Trophoblast cell (in vitro differentiated cells and primary cell): ENCODE results near the gene P2RX7.

Experiments
- DNase-seq, 2 donors: peaks; one replicate each; pipeline ENCODE4 v3.0.0-alpha.2; 2016
- H2AFZ ChIP-seq: 2 replicates; pipeline ENCODE4 v1.6.1; 2013; ENCODE audit warnings: low read length, moderate library complexity, mild to moderate bottlenecking; ENCODE audit not compliant: insufficient read depth, poor library complexity
- H2AK5ac ChIP-seq: 2 replicates; pipeline ENCODE4 v1.6.1; 2013; ENCODE audit warnings: mild to moderate bottlenecking, low read length
- H2BK120ac ChIP-seq: 2 replicates; pipeline ENCODE4 v1.6.1; 2013; ENCODE audit warnings: low read length, mild to moderate bottlenecking, moderate library complexity; ENCODE audit not compliant: insufficient read depth, poor library complexity
- H2BK12ac ChIP-seq: 2 replicates; pipeline ENCODE4 v1.6.1; 2013; ENCODE audit warnings: mild to moderate bottlenecking, low read length, moderate library complexity
- H2BK5ac ChIP-seq: 2 replicates; pipeline ENCODE4 v1.6.1; 2013; ENCODE audit warnings: low read length, low read depth, moderate library complexity, mild to moderate bottlenecking; ENCODE audit not compliant: poor library complexity
- H3K14ac ChIP-seq: 2 replicates; pipeline ENCODE4 v1.6.1; 2013; ENCODE audit warnings: mild to moderate bottlenecking, low read length
- H3K18ac ChIP-seq: 2 replicates; pipeline ENCODE4 v1.6.1; 2013; ENCODE audit warnings: mild to moderate bottlenecking, low read length
- H3K23ac ChIP-seq: 2 replicates; pipeline ENCODE4 v1.6.1; 2013; ENCODE audit warnings: low read length
- H3K27ac ChIP-seq: 2 replicates; pipeline ENCODE4 v1.5.1; 2013; ENCODE audit warnings: low read depth, mild to moderate bottlenecking, inconsistent platforms, low read length, moderate library complexity
- H3K27me3 ChIP-seq: 2 replicates; pipeline ENCODE4 v1.6.1; 2013; ENCODE audit warnings: inconsistent platforms, mild to moderate bottlenecking, low read length, moderate library complexity; ENCODE audit not compliant: insufficient read depth
- H3K36me3 ChIP-seq, 2 experiments: 1 replicate in 1 of 2; 2 replicates in 1 of 2; pipeline ENCODE4 v1.6.1; 2013; ENCODE audit warnings: low read length in 2 of 2, mild to moderate bottlenecking in 2 of 2, moderate library complexity in 1 of 2; ENCODE audit not compliant: insufficient read depth in 2 of 2, control insufficient read depth in 1 of 2
- H3K4ac ChIP-seq: 2 replicates; pipeline ENCODE4 v1.6.1; 2013; ENCODE audit warnings: low read depth, mild to moderate bottlenecking, low read length, moderate library complexity
- H3K4me1 ChIP-seq, 2 experiments: 1 replicate in 1 of 2; 2 replicates in 1 of 2; pipeline ENCODE4 v1.6.1; 2013; ENCODE audit warnings: low read length in 2 of 2, mild to moderate bottlenecking in 2 of 2, moderate library complexity in 1 of 2; ENCODE audit not compliant: insufficient read depth in 2 of 2, control insufficient read depth in 1 of 2
- H3K4me2 ChIP-seq: 2 replicates; pipeline ENCODE4 v1.6.1; 2013; ENCODE audit warnings: inconsistent platforms, mild to moderate bottlenecking, low read length, moderate library complexity
- H3K4me3 ChIP-seq: 2 replicates; pipeline ENCODE4 v1.5.1; 2013; ENCODE audit warnings: mild to moderate bottlenecking, low read depth, low read length, inconsistent platforms
- H3K79me1 ChIP-seq: one replicate; pipeline ENCODE4 v1.6.1; 2013; ENCODE audit warnings: low read length
- H3K79me2 ChIP-seq: 2 replicates; pipeline ENCODE4 v1.6.1; 2013; ENCODE audit warnings: low read length, mild to moderate bottlenecking; ENCODE audit not compliant: control insufficient read depth, insufficient read depth, poor library complexity
- H3K9ac ChIP-seq: 2 replicates; pipeline ENCODE4 v1.6.1; 2013; ENCODE audit warnings: mild to moderate bottlenecking, low read length
- H3K9me3 ChIP-seq: 2 replicates; pipeline ENCODE4 v1.6.1; 2013; ENCODE audit warnings: low read depth, mild to moderate bottlenecking, control low read depth, inconsistent platforms, low read length; ENCODE audit not compliant: insufficient read depth
- H4K12ac ChIP-seq: 2 replicates; pipeline ENCODE4 v1.6.1; 2013; ENCODE audit warnings: low read depth, mild to moderate bottlenecking, low read length, moderate library complexity
- H4K8ac ChIP-seq: 2 replicates; pipeline ENCODE4 v1.6.1; 2013; ENCODE audit warnings: low read depth, mild to moderate bottlenecking, low read length, moderate library complexity
- H4K91ac ChIP-seq: one replicate; pipeline ENCODE4 v1.6.1; 2013; ENCODE audit warnings: low read depth, mild to moderate bottlenecking, low read length, moderate library complexity
- WGBS: extraction: QIAGEN DNeasy Blood & Tissue Kit; methylation state at CpG from one replicate; pipeline ENCODE4 v1.1.7; 2013; ENCODE audit warnings: missing lambda C conversion rate; ENCODE audit not compliant: insufficient read length, insufficient coverage; ENCODE audit errors: extremely low coverage; 5-methylcytosine and 5-hydroxymethylcytosine counted together

Gene P2RX7

GRCh38 chr12:121115530-121115929 is 17.1 kb upstream of the P2RX7 start:
- Histone ChIP-seq H3K4me3 (no peak overlapping the region), H3K18ac (no peak overlapping the region), H2AFZ (no peak overlapping the region), H3K4me1 (no peaks in the 10 kb centered on the region), H4K12ac (no peak overlapping the region), H3K4me2 (no peak overlapping the region), H3K9ac (no peak overlapping the region), H2BK5ac (no peak overlapping the region), H2BK120ac (no peak overlapping the region), H3K79me2 (no peaks in the 10 kb centered on the region), H3K23ac (no peak overlapping the region), H3K14ac (no peak overlapping the region), H3K9me3 (no peaks in the 10 kb centered on the region), H3K79me1 (no peaks in the 10 kb centered on the region), H4K8ac (no peak overlapping the region), H4K91ac (no peak overlapping the region), H2BK12ac (no peak overlapping the region), H3K36me3 (no peaks in the 10 kb centered on the region), H3K4ac (no peak overlapping the region), H2AK5ac (no peak overlapping the region), H3K27ac (no peak overlapping the region), H3K27me3 (no peaks in the 10 kb centered on the region)
- no CpG with 5 or more reads among the region's 4 CpGs for WGBS
- DNase-seq: no peak

GRCh38 chr12:121116318-121117225 is 16.1 kb upstream of the P2RX7 start:
- Histone ChIP-seq H2BK12ac (no peak overlapping the region), H3K9ac (no peak overlapping the region), H3K4me1 (no peaks in the 10 kb centered on the region), H2AK5ac (no peak overlapping the region), H4K91ac (no peak overlapping the region), H3K79me1 (no peaks in the 10 kb centered on the region), H4K8ac (no peak overlapping the region), H3K27me3 (no peaks in the 10 kb centered on the region), H3K9me3 (no peaks in the 10 kb centered on the region), H2BK120ac (no peak overlapping the region), H3K4ac (no peak overlapping the region), H3K36me3 (no peaks in the 10 kb centered on the region), H3K4me2 (no peak overlapping the region), H3K23ac (no peak overlapping the region), H2BK5ac (no peak overlapping the region), H3K4me3 (no peak overlapping the region), H3K79me2 (no peaks in the 10 kb centered on the region), H3K18ac (no peak overlapping the region), H3K27ac (no peak overlapping the region), H4K12ac (no peak overlapping the region), H2AFZ (no peak overlapping the region), H3K14ac (no peak overlapping the region)
- WGBS: no CpG with 5 or more reads among the region's 4 CpGs
- no peak for DNase-seq

- Histone ChIP-seq H2AFZ (no peak overlapping the region), H3K14ac (no peak overlapping the region), H3K23ac (no peak overlapping the region), H3K4me1 (no peaks in the 10 kb centered on the region), H2BK5ac (no peak overlapping the region), H3K4ac (no peak overlapping the region), H3K79me2 (no peaks in the 10 kb centered on the region), H3K9me3 (no peaks in the 10 kb centered on the region), H4K8ac (no peak overlapping the region), H3K4me3 (peak overlapping the region; percentile 30), H4K91ac (no peak overlapping the region), H2AK5ac (no peak overlapping the region), H4K12ac (no peak overlapping the region), H2BK120ac (no peak overlapping the region), H2BK12ac (no peak overlapping the region), H3K9ac (no peak overlapping the region), H3K27ac (no peak overlapping the region), H3K4me2 (no peak overlapping the region), H3K79me1 (no peaks in the 10 kb centered on the region), H3K18ac (no peak overlapping the region), H3K27me3 (no peaks in the 10 kb centered on the region), H3K36me3 (no peaks in the 10 kb centered on the region)
- WGBS: no CpG with 5 or more reads among the region's 4 CpGs
- no peak for DNase-seq
Observed at GRCh38 chr12:121117226-121117777, 15.4 kb upstream of the P2RX7 start.

- no peak overlapping the region for H3K4ac ChIP-seq
- H3K36me3 ChIP-seq: no peaks in the 10 kb centered on the region
- H3K79me1 ChIP-seq: no peaks in the 10 kb centered on the region
- no peak overlapping the region for H3K4me2 ChIP-seq
- H3K23ac ChIP-seq: no peak overlapping the region
- H3K79me2 ChIP-seq: no peaks in the 10 kb centered on the region
- no peak overlapping the region for H3K9ac ChIP-seq
- H3K27ac ChIP-seq: no peak overlapping the region
- H3K4me1 ChIP-seq: peaks cover 3 to 6% of the 10 kb centered on the region in 2 experiments
- H3K27me3 ChIP-seq: no peaks in the 10 kb centered on the region
- peak in 1 of 2 donors; percentile 55 for DNase-seq
- no peak overlapping the region for H2BK5ac ChIP-seq
- H2AK5ac ChIP-seq: no peak overlapping the region
- H4K91ac ChIP-seq: no peak overlapping the region
- no peak overlapping the region for H4K8ac ChIP-seq
- H3K9me3 ChIP-seq: no peaks in the 10 kb centered on the region
- no peak overlapping the region for H3K18ac ChIP-seq
- no CpG with 5 or more reads among the region's 6 CpGs for WGBS
- no peak overlapping the region for H2BK12ac ChIP-seq
- no peak overlapping the region for H3K14ac ChIP-seq
- no peak overlapping the region for H3K4me3 ChIP-seq
- no peak overlapping the region for H2AFZ ChIP-seq
- no peak overlapping the region for H2BK120ac ChIP-seq
- no peak overlapping the region for H4K12ac ChIP-seq
Observed at GRCh38 chr12:121120323-121120722, 12.4 kb upstream of the P2RX7 start.
